ENCODE measurements around the gene PLCH1.

The PLCH1 gene

DNA sequence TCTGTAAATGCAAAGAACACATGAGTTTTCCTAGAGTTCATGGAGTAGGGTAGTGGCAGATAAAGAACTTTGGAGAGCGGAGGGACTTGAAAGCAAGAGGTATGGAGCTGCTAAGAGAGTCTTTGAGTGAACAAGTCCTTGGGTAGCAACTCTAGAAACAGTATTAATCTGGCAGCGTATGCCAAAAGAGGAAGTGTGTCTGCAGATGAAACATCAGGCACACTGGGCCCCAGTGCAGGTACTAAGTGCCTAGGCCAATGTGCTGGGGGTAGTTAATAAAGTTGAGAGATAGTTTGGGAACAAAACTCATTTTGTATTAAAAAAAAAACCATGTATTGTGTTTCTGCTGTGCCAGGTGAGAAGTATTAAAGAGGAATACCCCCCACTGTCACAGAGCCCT, 228.4 kb downstream of the PLCH1 start:
- no peak overlapping the region for H3K9ac ChIP-seq (ENCODE audit: low read depth, low read length)
- no peak overlapping the region for H3K4me3 ChIP-seq (ENCODE audit: low read length)
- H3K4me2 ChIP-seq (ENCODE audit: low read length), result no peak overlapping the region
- no peaks in the 10 kb centered on the region for H3K9me3 ChIP-seq (replicated peaks; ENCODE audit: low read length)
- no peaks in the 10 kb centered on the region for H3K4me1 ChIP-seq (ENCODE audit: control insufficient read depth, insufficient read depth, low read length)
- no peaks in the 10 kb centered on the region for H3K36me3 ChIP-seq (ENCODE audit: insufficient read depth, low read length)
- no peaks in the 10 kb centered on the region for H3K27me3 ChIP-seq (ENCODE audit: control insufficient read depth, insufficient read depth, low read length)

DNA sequence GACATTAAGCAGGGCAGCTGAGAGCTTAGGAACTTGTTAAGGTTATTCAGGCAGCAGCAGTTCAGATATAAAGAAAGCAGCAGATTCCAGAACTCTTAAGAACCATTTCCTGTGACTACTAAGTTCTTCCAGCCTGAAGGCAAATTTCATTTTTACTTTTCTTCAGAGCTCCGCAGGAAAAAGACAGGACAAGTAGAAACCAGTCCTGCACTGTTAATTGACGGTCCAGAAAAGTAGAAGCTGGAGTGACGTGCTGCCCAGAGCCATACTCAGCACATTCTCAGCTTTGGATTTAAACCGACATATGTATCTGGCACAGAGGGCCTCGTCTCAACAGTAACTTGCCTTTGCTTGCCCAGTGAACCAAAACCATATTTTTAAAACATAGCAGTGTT, 232.0 kb downstream of the PLCH1 start:
- no peaks in the 10 kb centered on the region for H3K36me3 ChIP-seq (ENCODE audit: insufficient read depth, low read length)
- no peak overlapping the region for H3K4me2 ChIP-seq (ENCODE audit: low read length)
- no peak overlapping the region for H3K4me3 ChIP-seq (ENCODE audit: low read length)
- H3K9me3 ChIP-seq (replicated peaks; ENCODE audit: low read length), result no peaks in the 10 kb centered on the region
- H3K9ac ChIP-seq (ENCODE audit: low read depth, low read length), result no peak overlapping the region
- H3K4me1 ChIP-seq (ENCODE audit: control insufficient read depth, insufficient read depth, low read length), result no peaks in the 10 kb centered on the region
- no peaks in the 10 kb centered on the region for H3K27me3 ChIP-seq (ENCODE audit: control insufficient read depth, insufficient read depth, low read length)

DNA sequence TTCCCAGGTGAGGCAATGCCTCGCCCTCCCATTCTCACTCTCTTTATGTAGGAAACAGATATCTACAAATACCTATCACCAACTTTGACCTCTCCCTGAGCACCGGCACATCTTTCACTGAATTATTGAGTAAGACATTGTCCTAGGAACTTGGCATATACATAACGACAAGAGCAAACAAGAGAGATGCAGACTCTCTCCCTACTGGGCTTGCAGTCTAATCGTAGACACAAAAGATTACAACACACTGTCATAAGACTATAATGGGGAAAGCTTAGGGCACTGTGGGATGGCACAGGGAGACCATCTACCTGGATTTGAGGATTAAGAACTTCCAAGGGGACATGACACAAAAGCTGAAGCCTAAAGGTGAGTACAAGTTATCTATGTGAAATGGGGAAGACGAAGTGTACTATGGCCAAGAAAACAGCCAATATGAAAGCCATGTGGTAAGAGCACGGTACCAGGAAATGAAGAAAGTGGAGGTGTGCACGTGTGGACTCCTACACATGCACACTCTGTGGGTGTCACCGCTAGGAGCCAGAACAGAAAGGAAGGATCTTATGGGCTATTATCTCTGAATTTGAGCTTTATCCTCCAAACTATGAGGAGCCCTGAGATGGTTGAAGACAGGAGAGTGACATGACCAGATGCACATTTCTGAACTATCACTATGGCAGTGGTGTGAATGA, 232.6 kb downstream of the PLCH1 start:
- Histone ChIP-seq H3K27me3 (ENCODE audit: control insufficient read depth, insufficient read depth, low read length) (no peaks in the 10 kb centered on the region), H3K4me1 (ENCODE audit: control insufficient read depth, insufficient read depth, low read length) (no peaks in the 10 kb centered on the region), H3K9me3 (replicated peaks; ENCODE audit: low read length) (no peaks in the 10 kb centered on the region), H3K9ac (ENCODE audit: low read depth, low read length) (no peak overlapping the region), H3K36me3 (ENCODE audit: insufficient read depth, low read length) (no peaks in the 10 kb centered on the region), H3K4me3 (ENCODE audit: low read length) (no peak overlapping the region), H3K4me2 (ENCODE audit: low read length) (no peak overlapping the region)

DNA sequence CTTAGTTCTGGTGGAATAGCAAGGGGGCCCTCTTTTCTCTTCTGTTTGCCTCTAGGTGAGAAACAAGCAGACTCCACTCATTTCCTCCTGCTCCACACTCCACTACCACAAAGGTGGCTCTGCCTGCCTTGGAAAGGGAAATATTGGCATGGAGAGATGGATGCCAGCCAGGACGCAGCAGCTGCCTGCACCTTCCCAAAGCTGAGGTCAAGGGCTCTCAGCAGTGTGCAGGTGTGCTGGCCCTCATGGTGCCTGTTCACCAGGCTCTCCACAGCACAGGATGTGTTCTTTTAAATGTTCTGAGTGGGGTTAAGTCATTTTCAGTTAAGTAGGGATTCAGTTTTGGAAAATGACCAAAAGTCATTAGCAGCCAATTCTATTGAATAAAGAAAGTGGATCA, 240.2 kb downstream of the PLCH1 start:
- no peak overlapping the region for H3K9ac ChIP-seq (ENCODE audit: low read depth, low read length)
- no peaks in the 10 kb centered on the region for H3K4me1 ChIP-seq (ENCODE audit: control insufficient read depth, insufficient read depth, low read length)
- no peaks in the 10 kb centered on the region for H3K9me3 ChIP-seq (replicated peaks; ENCODE audit: low read length)
- H3K36me3 ChIP-seq (ENCODE audit: insufficient read depth, low read length), result no peaks in the 10 kb centered on the region
- H3K4me2 ChIP-seq (ENCODE audit: low read length), result no peak overlapping the region
- H3K27me3 ChIP-seq (ENCODE audit: control insufficient read depth, insufficient read depth, low read length), result no peaks in the 10 kb centered on the region
- H3K4me3 ChIP-seq (ENCODE audit: low read length), result no peak overlapping the region

DNA sequence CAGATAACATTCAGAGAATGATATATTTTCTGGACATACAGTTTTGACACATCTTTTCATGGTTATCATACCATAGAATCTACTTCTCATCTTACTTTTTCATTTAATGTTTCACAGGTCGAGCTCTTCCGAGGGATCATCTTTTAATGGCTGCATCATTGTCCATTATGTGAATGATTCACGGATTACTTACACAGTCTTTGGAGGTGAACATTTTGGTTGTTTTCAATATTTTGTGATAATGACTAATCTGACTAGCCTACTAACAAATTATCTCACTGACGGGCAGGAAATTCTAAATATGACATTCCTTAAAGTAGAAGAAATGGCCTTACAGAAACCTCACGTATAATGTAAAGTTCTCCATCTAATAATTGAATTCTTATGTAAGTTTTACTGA, 242.2 kb downstream of the PLCH1 start:
- Histone ChIP-seq H3K9ac (ENCODE audit: low read depth, low read length) (no peak overlapping the region), H3K4me2 (ENCODE audit: low read length) (no peak overlapping the region), H3K27me3 (ENCODE audit: control insufficient read depth, insufficient read depth, low read length) (no peaks in the 10 kb centered on the region), H3K4me1 (ENCODE audit: control insufficient read depth, insufficient read depth, low read length) (peaks cover 14% of the 10 kb centered on the region), H3K36me3 (ENCODE audit: insufficient read depth, low read length) (no peaks in the 10 kb centered on the region), H3K4me3 (ENCODE audit: low read length) (no peak overlapping the region), H3K9me3 (replicated peaks; ENCODE audit: low read length) (no peaks in the 10 kb centered on the region)

DNA sequence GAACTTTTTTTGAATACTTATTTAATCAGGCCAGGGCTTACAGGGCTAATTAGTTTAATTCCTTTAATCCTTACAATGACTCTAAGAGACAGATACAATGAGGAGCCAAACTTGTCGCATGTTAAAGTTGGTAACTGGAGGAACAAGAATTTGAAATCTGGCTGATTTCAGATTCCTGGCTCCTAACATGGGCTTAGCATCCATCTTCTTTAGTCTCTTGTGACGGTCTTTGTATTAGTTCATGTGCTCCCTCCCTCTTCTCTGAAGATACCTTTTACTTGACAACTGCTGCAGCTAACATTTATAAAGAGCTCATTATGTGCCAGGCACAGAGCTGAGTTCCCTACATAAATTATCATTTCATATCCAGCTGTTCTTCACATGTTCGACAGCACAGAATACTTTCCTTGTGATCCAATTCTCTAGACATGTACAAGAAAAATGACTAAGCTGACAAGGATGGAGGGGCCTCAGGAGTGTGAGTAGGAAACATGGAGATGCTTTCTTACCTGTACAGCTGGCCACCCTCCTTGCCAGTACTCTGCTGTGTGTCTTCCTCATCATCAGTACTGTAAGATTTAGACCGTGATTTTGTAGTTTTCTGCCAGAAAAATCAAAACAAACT, 244.6 kb downstream of the PLCH1 start:
- Histone ChIP-seq H3K4me3 (ENCODE audit: low read length) (no peak overlapping the region), H3K4me2 (ENCODE audit: low read length) (no peak overlapping the region), H3K9ac (ENCODE audit: low read depth, low read length) (no peak overlapping the region), H3K9me3 (replicated peaks; ENCODE audit: low read length) (no peaks in the 10 kb centered on the region), H3K27me3 (ENCODE audit: control insufficient read depth, insufficient read depth, low read length) (no peaks in the 10 kb centered on the region), H3K36me3 (ENCODE audit: insufficient read depth, low read length) (no peaks in the 10 kb centered on the region), H3K4me1 (ENCODE audit: control insufficient read depth, insufficient read depth, low read length) (peaks cover 14% of the 10 kb centered on the region)

DNA sequence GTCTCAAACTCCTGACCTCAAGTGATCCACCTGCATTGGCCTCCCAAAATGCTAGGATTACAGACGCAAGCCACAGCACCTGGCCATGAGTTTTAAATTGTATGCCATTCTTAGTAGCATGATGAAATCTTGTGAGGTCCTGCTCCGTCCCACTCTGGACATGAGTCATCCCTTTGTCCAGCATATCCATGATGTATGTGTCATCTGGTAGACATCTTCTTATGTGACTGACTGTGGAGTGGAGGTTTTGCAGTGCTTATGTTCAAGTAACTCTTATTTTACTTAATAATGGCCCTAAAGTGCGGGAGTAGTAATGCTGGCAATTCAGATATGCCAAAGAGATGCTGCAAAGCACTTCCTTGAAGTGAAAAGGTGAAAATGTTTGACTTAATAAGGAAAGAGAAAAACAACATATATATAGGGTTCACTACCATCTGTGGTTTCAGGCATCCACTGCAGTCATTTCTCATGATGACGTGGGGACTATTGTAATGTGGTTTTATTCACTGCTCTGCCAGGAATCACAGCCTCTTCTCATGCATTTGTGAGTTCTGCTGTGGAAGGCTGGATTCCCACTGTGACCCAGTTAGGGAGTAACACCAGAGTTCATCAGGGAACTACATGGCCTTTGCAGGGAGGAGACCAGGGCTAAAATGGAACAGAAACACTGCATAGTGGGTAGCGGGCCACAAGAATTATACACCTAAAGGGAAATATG, 246.8 kb downstream of the PLCH1 start:
- H3K4me3 ChIP-seq (ENCODE audit: low read length), result no peak overlapping the region
- H3K9ac ChIP-seq (ENCODE audit: low read depth, low read length), result peak overlapping the region; percentile 20
- H3K4me1 ChIP-seq (ENCODE audit: control insufficient read depth, insufficient read depth, low read length), result peaks cover 14% of the 10 kb centered on the region
- H3K27me3 ChIP-seq (ENCODE audit: control insufficient read depth, insufficient read depth, low read length), result no peaks in the 10 kb centered on the region
- H3K4me2 ChIP-seq (ENCODE audit: low read length), result peak overlapping the region; percentile 7
- no peaks in the 10 kb centered on the region for H3K9me3 ChIP-seq (replicated peaks; ENCODE audit: low read length)
- H3K36me3 ChIP-seq (ENCODE audit: insufficient read depth, low read length), result no peaks in the 10 kb centered on the region

DNA sequence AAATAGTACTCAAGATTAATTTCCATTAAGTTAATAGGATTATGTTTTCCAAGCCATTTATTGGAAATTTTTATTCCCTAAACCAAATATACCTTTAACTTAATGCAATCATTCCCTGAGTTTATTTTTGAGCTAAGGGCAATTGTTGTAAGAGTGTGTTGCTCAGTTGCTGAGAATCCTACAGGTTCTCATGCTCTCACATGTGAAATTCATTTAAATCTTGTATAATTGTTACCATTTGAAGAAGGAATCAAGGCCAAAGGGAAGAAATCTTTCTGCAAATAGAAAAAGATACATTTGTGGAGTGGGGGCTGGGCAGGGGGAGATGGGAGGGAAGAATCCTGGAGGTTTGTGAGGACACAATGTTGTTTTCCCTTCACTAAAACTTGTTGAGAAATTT, 248.7 kb downstream of the PLCH1 start:
- Histone ChIP-seq H3K4me3 (ENCODE audit: low read length) (no peak overlapping the region), H3K36me3 (ENCODE audit: insufficient read depth, low read length) (no peaks in the 10 kb centered on the region), H3K9ac (ENCODE audit: low read depth, low read length) (no peak overlapping the region), H3K27me3 (ENCODE audit: control insufficient read depth, insufficient read depth, low read length) (no peaks in the 10 kb centered on the region), H3K4me1 (ENCODE audit: control insufficient read depth, insufficient read depth, low read length) (peaks cover 14% of the 10 kb centered on the region), H3K9me3 (replicated peaks; ENCODE audit: low read length) (no peaks in the 10 kb centered on the region), H3K4me2 (ENCODE audit: low read length) (no peak overlapping the region)

DNA sequence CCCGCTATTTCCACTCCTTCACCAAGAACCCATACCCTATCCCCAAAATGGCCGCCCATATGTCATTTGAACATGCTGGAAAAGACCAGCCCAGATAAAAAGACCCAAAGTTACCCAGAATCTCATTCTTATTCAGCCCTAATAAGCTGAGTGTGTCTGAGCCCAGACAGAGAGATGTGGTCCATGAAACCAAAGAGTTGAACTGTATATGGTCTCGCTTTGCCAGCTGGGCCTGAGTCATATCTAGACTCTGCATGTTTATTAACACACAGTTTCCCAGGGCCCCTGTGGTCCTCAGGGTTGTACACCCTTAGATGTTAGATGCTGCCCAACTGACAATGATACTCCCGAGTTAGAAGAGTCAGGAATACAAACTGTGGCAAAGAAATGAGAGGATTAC, 249.5 kb downstream of the PLCH1 start:
- no peaks in the 10 kb centered on the region for H3K36me3 ChIP-seq (ENCODE audit: insufficient read depth, low read length)
- H3K9ac ChIP-seq (ENCODE audit: low read depth, low read length), result no peak overlapping the region
- H3K9me3 ChIP-seq (replicated peaks; ENCODE audit: low read length), result no peaks in the 10 kb centered on the region
- peaks cover 14% of the 10 kb centered on the region for H3K4me1 ChIP-seq (ENCODE audit: control insufficient read depth, insufficient read depth, low read length)
- H3K27me3 ChIP-seq (ENCODE audit: control insufficient read depth, insufficient read depth, low read length), result no peaks in the 10 kb centered on the region
- H3K4me2 ChIP-seq (ENCODE audit: low read length), result no peak overlapping the region
- H3K4me3 ChIP-seq (ENCODE audit: low read length), result no peak overlapping the region

DNA sequence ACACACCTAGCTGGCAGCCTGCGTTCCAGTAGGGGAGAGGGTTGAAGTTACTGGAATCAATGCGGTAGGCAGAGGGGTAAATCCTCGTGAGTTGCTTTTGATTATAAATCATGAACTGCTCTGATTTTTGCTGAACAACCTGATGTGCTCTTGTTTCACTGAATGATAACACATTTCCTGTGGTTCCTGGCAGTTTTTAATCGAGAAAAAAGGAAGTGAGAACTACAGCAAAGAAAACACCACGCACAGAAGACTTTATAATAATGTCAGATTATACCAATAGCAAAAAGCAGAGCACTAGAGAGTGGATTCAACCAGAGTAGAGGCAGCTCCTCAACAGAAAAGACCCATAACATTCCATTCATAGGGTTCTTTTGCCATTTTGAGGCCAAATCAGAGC, 250.5 kb downstream of the PLCH1 start:
- Histone ChIP-seq H3K9me3 (replicated peaks; ENCODE audit: low read length) (no peaks in the 10 kb centered on the region), H3K4me3 (ENCODE audit: low read length) (no peak overlapping the region), H3K9ac (ENCODE audit: low read depth, low read length) (no peak overlapping the region), H3K27me3 (ENCODE audit: control insufficient read depth, insufficient read depth, low read length) (no peaks in the 10 kb centered on the region), H3K4me2 (ENCODE audit: low read length) (no peak overlapping the region), H3K36me3 (ENCODE audit: insufficient read depth, low read length) (no peaks in the 10 kb centered on the region), H3K4me1 (ENCODE audit: control insufficient read depth, insufficient read depth, low read length) (peaks cover 14% of the 10 kb centered on the region)

DNA sequence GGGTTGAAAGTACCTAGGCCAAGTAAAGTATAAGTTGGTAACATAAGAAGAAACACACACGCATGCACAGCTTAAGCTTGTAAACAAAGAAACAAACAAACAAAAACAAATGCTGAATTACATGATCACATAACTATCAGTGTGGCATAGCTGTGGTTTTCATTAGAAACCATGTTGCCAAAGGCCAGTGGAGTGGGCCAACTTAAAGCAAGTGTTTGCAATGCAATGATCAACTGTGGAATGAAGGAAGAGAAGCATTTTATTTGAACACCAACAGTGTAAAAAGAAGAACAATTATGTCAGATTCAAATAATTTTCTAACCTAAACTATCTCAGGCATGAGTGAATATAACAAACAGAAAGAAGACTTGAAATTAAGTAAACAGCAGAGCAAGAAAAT, 252.0 kb downstream of the PLCH1 start:
- Histone ChIP-seq H3K4me3 (ENCODE audit: low read length) (no peak overlapping the region), H3K36me3 (ENCODE audit: insufficient read depth, low read length) (no peaks in the 10 kb centered on the region), H3K4me1 (ENCODE audit: control insufficient read depth, insufficient read depth, low read length) (peaks cover 3% of the 10 kb centered on the region), H3K4me2 (ENCODE audit: low read length) (no peak overlapping the region), H3K9me3 (replicated peaks; ENCODE audit: low read length) (no peaks in the 10 kb centered on the region), H3K27me3 (ENCODE audit: control insufficient read depth, insufficient read depth, low read length) (no peaks in the 10 kb centered on the region), H3K9ac (ENCODE audit: low read depth, low read length) (no peak overlapping the region)

DNA sequence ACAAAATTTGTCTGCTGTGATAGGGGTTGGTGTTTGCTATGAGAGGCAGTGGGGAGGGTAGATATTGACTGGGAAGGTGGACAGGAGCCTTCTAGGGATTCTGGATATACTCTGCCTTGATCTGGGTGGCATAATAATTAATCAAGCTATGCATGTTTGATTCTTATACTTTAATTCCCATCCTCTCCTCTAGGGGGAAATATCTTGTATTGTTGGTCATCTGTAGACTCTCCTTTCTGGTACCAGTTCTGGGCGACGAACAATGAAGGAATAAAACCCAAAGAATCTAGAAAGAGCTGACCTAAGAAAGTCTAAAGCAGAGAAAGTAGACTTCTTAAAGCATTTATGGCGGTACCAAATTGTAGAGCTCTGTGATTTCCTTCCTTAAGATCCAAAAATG, 253.2 kb downstream of the PLCH1 start:
- Histone ChIP-seq H3K9ac (ENCODE audit: low read depth, low read length) (no peak overlapping the region), H3K27me3 (ENCODE audit: control insufficient read depth, insufficient read depth, low read length) (no peaks in the 10 kb centered on the region), H3K4me1 (ENCODE audit: control insufficient read depth, insufficient read depth, low read length) (no peaks in the 10 kb centered on the region), H3K9me3 (replicated peaks; ENCODE audit: low read length) (no peaks in the 10 kb centered on the region), H3K4me3 (ENCODE audit: low read length) (no peak overlapping the region), H3K4me2 (ENCODE audit: low read length) (no peak overlapping the region), H3K36me3 (ENCODE audit: insufficient read depth, low read length) (no peaks in the 10 kb centered on the region)

Measured in skeletal muscle satellite cell (primary cell).